Neutrophil (primary cell): ENCODE data around the gene CHRNA4.

Source experiments
- H3K27ac ChIP-seq: fragments of 200-600 bp; sonication (generic); 2 replicates; pipeline ENCODE4 v1.5.1; 2016; ENCODE audit warnings: mild to moderate bottlenecking, moderate library complexity
- H3K27me3 ChIP-seq: fragments of 200-600 bp; sonication (generic); 2 replicates; pipeline ENCODE4 v1.6.0; 2016; ENCODE audit warnings: mild to moderate bottlenecking
- H3K36me3 ChIP-seq: fragments of 200-600 bp; sonication (generic); 2 replicates; pipeline ENCODE4 v1.5.1; 2017
- H3K4me1 ChIP-seq, 2 experiments: fragments of 200-600 bp in 1 of 2; sonication (generic) in 1 of 2; 1 replicate in 1 of 2; 2 replicates in 1 of 2; pipeline versions ENCODE4 v1.5.1 to v1.6.1; 2013 to 2016; ENCODE audit warnings: low read depth in 1 of 2, low read length in 1 of 2, mild to moderate bottlenecking in 1 of 2, moderate library complexity in 1 of 2; ENCODE audit not compliant: control insufficient read depth in 1 of 2, insufficient read depth in 1 of 2
- H3K4me3 ChIP-seq, 2 experiments: fragments of 200-600 bp in 1 of 2; sonication (generic) in 1 of 2; 1 replicate in 1 of 2; 2 replicates in 1 of 2; pipeline ENCODE4 v1.5.1; 2013 to 2016; ENCODE audit warnings: low read depth in 1 of 2, low read length in 1 of 2, mild to moderate bottlenecking in 1 of 2, moderate library complexity in 1 of 2
- H3K9me3 ChIP-seq: fragments of 200-600 bp; sonication (generic); 2 replicates; pipeline ENCODE4 v1.5.1; 2016
- TF ChIP-seq, protein P1 (sequence below): fragments of 200-600 bp; sonication (generic); IDR thresholded peaks from 2 replicates; pipeline ENCODE4 v1.5.1; 2016; ENCODE audit warnings: antibody characterized with exemption

The CHRNA4 gene

DNA sequence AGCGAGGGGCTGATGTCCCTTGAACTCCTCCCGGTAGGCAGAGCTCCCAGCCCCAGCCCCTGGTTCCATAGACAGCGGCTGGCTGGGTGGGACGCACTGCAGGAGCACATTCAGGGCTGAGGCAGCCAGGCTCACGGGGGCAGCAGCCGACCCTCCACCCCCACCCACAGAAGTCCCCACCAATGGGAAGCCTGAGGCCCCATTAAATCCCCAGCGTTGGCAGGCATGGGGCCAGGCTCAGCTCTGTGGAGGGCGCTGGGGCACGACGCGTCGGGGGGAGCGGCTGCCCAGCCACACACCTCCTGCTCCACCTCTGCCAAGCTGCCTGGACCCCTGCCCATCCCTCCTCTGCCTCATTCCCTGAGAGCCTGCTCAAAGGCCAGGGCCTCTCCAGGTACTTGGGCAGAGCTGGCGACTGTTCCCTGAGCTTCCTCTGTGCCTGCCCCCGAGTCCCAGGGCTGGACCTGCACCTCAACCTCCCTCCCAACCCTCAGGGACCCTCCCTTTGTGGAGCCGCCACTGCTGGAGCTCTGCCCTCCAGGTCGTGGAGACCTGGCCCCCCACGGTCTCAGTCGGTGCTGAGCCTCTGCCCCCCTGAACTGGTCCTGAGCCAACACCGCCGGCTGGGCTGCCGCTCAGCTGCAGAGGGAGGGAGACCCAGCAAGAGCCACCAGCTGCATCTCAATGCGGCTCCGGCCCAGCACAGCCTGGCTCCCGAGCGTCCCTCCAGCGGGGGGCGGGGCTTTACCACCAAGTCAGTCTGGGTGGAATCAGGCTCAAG, 9.1 kb downstream of the CHRNA4 start:
- Histone ChIP-seq H3K9me3 (no peaks in the 10 kb centered on the region), H3K36me3 (no peaks in the 10 kb centered on the region), H3K27me3 (peaks cover 10% of the 10 kb centered on the region), H3K27ac (no peak overlapping the region), H3K4me1 (no peaks in the 10 kb centered on the region), H3K4me3 (no peak overlapping the region)
- TF ChIP-seq, protein P1, sequence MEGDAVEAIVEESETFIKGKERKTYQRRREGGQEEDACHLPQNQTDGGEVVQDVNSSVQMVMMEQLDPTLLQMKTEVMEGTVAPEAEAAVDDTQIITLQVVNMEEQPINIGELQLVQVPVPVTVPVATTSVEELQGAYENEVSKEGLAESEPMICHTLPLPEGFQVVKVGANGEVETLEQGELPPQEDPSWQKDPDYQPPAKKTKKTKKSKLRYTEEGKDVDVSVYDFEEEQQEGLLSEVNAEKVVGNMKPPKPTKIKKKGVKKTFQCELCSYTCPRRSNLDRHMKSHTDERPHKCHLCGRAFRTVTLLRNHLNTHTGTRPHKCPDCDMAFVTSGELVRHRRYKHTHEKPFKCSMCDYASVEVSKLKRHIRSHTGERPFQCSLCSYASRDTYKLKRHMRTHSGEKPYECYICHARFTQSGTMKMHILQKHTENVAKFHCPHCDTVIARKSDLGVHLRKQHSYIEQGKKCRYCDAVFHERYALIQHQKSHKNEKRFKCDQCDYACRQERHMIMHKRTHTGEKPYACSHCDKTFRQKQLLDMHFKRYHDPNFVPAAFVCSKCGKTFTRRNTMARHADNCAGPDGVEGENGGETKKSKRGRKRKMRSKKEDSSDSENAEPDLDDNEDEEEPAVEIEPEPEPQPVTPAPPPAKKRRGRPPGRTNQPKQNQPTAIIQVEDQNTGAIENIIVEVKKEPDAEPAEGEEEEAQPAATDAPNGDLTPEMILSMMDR = no peak

DNA sequence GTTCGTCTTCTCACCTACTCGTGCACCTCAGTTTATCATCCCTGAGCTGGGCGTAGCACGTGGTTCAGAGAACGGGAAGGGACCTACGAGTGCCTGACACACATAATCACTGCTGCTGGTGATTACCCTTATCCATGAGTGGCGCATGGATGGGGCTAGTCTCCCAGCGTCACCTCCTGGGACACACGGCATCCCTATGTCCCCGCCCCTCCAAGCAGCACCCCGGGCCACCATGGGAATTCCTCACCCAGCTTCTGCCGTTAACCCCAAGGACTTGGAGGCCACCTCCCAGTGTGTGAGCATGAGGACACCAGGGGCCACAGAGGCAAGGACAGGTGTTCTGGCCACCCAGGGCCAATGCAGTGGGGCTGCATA, 9.8 kb downstream of the CHRNA4 start:
- Histone ChIP-seq H3K27me3 (peaks cover 10% of the 10 kb centered on the region), H3K27ac (no peak overlapping the region), H3K9me3 (no peaks in the 10 kb centered on the region), H3K4me3 (no peak overlapping the region), H3K36me3 (no peaks in the 10 kb centered on the region), H3K4me1 (no peaks in the 10 kb centered on the region)
- TF ChIP-seq, protein P1 = no peak

DNA sequence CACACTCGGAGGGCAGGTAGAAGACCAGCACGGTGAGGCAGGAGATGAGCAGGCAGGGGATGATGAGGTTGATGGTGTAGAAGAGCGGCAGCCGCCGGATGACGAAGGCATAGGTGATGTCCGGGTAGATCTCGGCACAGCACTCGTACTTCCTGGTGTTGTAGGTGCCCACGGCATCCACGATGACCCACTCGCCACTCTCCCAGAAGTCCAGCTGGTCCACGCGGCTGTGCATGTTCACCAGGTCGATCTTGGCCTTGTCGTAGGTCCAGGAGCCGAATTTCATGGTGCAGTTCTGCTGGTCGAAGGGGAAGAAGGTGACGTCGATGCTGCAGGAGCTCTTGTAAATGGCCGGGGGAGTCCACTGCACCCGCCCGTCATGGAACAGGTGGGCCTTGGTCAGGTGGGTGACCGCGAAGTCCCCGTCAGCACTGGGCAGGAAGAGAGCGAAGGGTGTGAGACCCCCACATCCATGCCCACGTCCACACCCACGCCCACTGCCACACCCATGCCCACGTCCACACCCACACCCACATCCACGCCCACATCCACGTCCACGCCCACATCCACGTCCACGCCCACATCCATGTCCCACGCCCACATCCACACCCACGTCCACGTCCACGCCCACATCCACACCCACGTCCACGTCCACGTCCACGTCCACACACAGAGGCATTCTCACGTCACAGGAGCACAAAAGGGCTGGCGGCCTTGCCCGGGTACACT, 10.4 kb downstream of the CHRNA4 start:
- Histone ChIP-seq H3K9me3 (no peaks in the 10 kb centered on the region), H3K36me3 (no peaks in the 10 kb centered on the region), H3K27ac (no peak overlapping the region), H3K4me1 (no peaks in the 10 kb centered on the region), H3K4me3 (no peak overlapping the region), H3K27me3 (peaks cover 11% of the 10 kb centered on the region)
- TF ChIP-seq, protein P1 = no peak

DNA sequence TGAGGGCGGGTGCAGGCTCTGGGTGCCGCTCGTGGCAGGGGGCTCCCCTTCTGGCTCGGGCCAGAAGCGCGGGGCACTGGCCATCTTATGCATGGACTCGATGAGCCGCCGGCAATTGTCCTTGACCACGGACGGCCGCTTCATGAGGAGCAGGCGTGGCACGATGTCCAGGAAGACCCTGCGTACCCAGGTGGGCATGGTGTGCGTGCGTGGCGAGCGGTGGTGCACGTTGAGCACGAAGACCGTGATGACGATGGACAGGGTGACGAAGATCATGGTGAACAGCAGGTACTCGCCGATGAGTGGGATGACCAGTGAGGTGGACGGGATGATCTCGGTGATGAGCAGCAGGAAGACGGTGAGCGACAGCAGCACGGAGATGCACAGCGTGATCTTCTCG, 11.0 kb downstream of the CHRNA4 start:
- Histone ChIP-seq H3K4me3 (no peak overlapping the region), H3K4me1 (no peaks in the 10 kb centered on the region), H3K9me3 (no peaks in the 10 kb centered on the region), H3K36me3 (no peaks in the 10 kb centered on the region), H3K27ac (no peak overlapping the region), H3K27me3 (peaks cover 14% of the 10 kb centered on the region)
- TF ChIP-seq, protein P1 = no peak

DNA sequence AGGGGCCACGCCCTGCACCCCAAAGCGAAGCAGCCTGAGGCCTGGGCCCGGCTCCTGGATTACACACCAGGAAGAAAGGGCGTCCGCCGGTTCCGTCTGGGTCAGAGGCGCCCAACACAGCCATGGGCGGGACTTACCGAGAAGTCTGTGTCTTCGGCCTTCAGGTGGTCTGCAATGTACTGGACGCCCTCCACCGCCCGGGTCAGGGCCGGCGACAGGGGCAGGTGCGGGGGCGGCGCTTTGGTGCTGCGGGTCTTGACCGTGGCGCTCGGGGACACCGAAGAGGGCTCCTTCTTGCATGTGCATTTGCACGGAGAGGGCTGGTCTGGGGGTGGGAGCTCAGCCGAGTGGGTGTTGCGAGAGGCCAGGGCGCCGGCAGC, 11.6 kb downstream of the CHRNA4 start:
- Histone ChIP-seq H3K9me3 (no peaks in the 10 kb centered on the region), H3K27ac (no peak overlapping the region), H3K4me3 (no peak overlapping the region), H3K36me3 (no peaks in the 10 kb centered on the region), H3K4me1 (no peaks in the 10 kb centered on the region), H3K27me3 (peaks cover 14% of the 10 kb centered on the region)
- TF ChIP-seq, protein P1 = no peak
